K562 (cell line): ENCODE results near the gene KMT2A. TPM values are rescaled to one million over a fixed set of nuclear protein-coding genes. Genes with fewer than 3 reads are reported as not detected.

Experiments used
- ARID4B ChIP-seq: sonication (generic); formaldehyde crosslinking; IDR thresholded peaks from 2 replicates; pipeline ENCODE4 v1.8.0; 2022; ENCODE audit warnings: mild to moderate bottlenecking, missing genetic modification reagents
- CBX3 ChIP-seq, 2 experiments: IDR thresholded peaks; 1 replicate in 1 of 2; 2 replicates in 1 of 2; pipeline ENCODE4 v1.6.1; 2012; ENCODE audit warnings: inconsistent platforms in 2 of 2, low read length in 2 of 2, borderline replicate concordance in 1 of 2, control low read depth in 1 of 2
- CBX5 ChIP-seq: IDR thresholded peaks from 2 replicates; pipeline ENCODE4 v1.6.1; 2014; ENCODE audit warnings: low read depth, borderline replicate concordance
- CXXC5 ChIP-seq: fragments of 250-450 bp; sonication (Bioruptor Pico); IDR thresholded peaks from 2 replicates; pipeline ENCODE4 v1.8.0; 2022; ENCODE audit warnings: inconsistent platforms, mild to moderate bottlenecking, moderate library complexity
- FOXM1 ChIP-seq, 2 experiments: fragments of 450-650 bp in 1 of 2; sonication (generic) in 1 of 2; formaldehyde crosslinking in 1 of 2; IDR thresholded peaks; 2 replicates each; pipeline versions ENCODE4 v1.6.1 to v1.9.0; 2017 to 2022; ENCODE audit warnings: low read depth in 2 of 2, mild to moderate bottlenecking in 2 of 2, missing genetic modification reagents in 1 of 2, moderate library complexity in 1 of 2
- MNT ChIP-seq, 2 experiments: fragments of 450-650 bp; conservative IDR thresholded peaks; 2 replicates each; pipeline ENCODE4 v1.6.1; 2017; ENCODE audit warnings: mild to moderate bottlenecking in 2 of 2, moderate library complexity in 2 of 2
- REST ChIP-seq, 2 experiments: fragments of 450-650 bp; formaldehyde crosslinking in 1 of 2; IDR thresholded peaks; 2 replicates each; pipeline versions ENCODE4 v1.4.0 to v1.6.1; 2014 to 2020; ENCODE audit warnings: mild to moderate bottlenecking in 2 of 2, borderline replicate concordance in 1 of 2, low read depth in 1 of 2
- STAG1 ChIP-seq: sonication (generic); formaldehyde crosslinking; IDR thresholded peaks from 2 replicates; pipeline ENCODE4 v1.5.0; 2020; ENCODE audit warnings: missing genetic modification reagents, borderline replicate concordance
- ZNF511 ChIP-seq: sonication (generic); formaldehyde crosslinking; IDR thresholded peaks from 2 replicates; pipeline ENCODE4 v1.8.0; 2022; ENCODE audit warnings: mild to moderate bottlenecking, missing genetic modification reagents
- ZNF586 ChIP-seq: fragments of 450-650 bp; formaldehyde crosslinking; conservative IDR thresholded peaks from 2 replicates; pipeline ENCODE4 v1.4.0; 2020; ENCODE audit warnings: mild to moderate bottlenecking, moderate library complexity
- polyA plus RNA-seq, 8 experiments: library from polyadenylated mRNA; depleted of rRNA in 4 of 8; stranded (reverse) in 5 of 8; unstranded in 3 of 8; fragments of >200 nt; fragmentation: Nextera tagmentation in 2 of 8; fragmentation: Illumina TruSeq in 1 of 8; extraction: Ambion mirVana in 2 of 8; extraction: Trizol in 1 of 8; gene quantifications; 2 replicates each; pipeline versions ENCODE4 v1.2.1 to v1.2.3, GENCODE V29; 2011 to 2014; ENCODE audit warnings: inconsistent platforms in 1 of 8, missing spikeins in 1 of 8
- total RNA-seq, 7 experiments: library from RNA; depleted of rRNA in 6 of 7; stranded (reverse); fragments of >200 nt in 6 of 7; fragmentation: Illumina TruSeq in 2 of 7; extraction: Trizol in 2 of 7; gene quantifications; 2 replicates each; pipeline versions ENCODE4 v1.2.1 to v1.2.3, GENCODE V29; 2011 to 2021; ENCODE audit warnings: low replicate concordance in 1 of 7

Gene KMT2A
- total and polyA plus RNA-seq, 9 of the 15 experiments (the other 6 are each of a cell fraction or from before 2014, with no cell fraction given): 9.6 to 59.9 (median 32.6) TPM

- TF ChIP-seq CBX5: no peak
- peak; percentile 91; the same call in 1 of the 2 replicates for TF ChIP-seq ZNF511 (CRISPR knock-in tag)
- peak; percentile 76; the same call in 1 of the 2 replicates for TF ChIP-seq ARID4B (CRISPR knock-in tag)
- TF ChIP-seq CXXC5 (CRISPR knock-in tag): 0 out of 2 replicates have a peak, but pooled peaks have one; percentile 8
- peak; percentile 98 for TF ChIP-seq REST (IDR thresholded peaks at IDR 0.05; ENCODE audit: borderline replicate concordance)
- TF ChIP-seq REST (CRISPR knock-in tag; IDR thresholded peaks at IDR 0.05; ENCODE audit: low read depth): peak; percentile 95
- TF ChIP-seq MNT (conservative IDR thresholded peaks at IDR 0.05): peak in 1 of 2 experiments; percentile 42; a peak in 2 of 4 replicates
- TF ChIP-seq CBX3 (IDR thresholded peaks at IDR 0.05; ENCODE audit: borderline replicate concordance in 1 of 2, low read length in 2 of 2): no peak; a peak in 1 of 3 replicates
- no peak for TF ChIP-seq FOXM1 (IDR thresholded peaks at IDR 0.05; ENCODE audit: low read depth)
- 0 out of 2 replicates have a peak, but pooled peaks have one; percentile 64 for TF ChIP-seq FOXM1 (CRISPR knock-in tag; IDR thresholded peaks at IDR 0.05; ENCODE audit: low read depth)
- peak; percentile 12; the same call in 1 of the 2 replicates for TF ChIP-seq STAG1 (CRISPR knock-in tag)
- TF ChIP-seq ZNF586 (CRISPR knock-in tag): no peak
Observed at GRCh38 chr11:118434553-118435289, 1.6 kb upstream of the KMT2A start (continued).
